Mesothelial cell of epicardium (in vitro differentiated cells): Measurements from ENCODE around the gene LGALS1. TPM values are rescaled to one million over a fixed set of nuclear protein-coding genes. Genes with fewer than 3 reads are reported as not detected.

Experiments
- DNase-seq, 2 experiments: peaks; one replicate each; pipeline ENCODE4 v3.0.0; 2021; ENCODE audit warnings: low spot score in 2 of 2; ENCODE audit not compliant: unreplicated experiment in 2 of 2
- H3K27ac Mint-ChIP-seq: 2 replicates; pipeline ENCODE4 v1.8.0; 2021; ENCODE audit warnings: mixed read lengths
- H3K27me3 Mint-ChIP-seq: 2 replicates; pipeline ENCODE4 v1.8.0; 2021; ENCODE audit warnings: low read depth, mixed read lengths
- H3K36me3 Mint-ChIP-seq: 2 replicates; pipeline ENCODE4 v1.8.0; 2021; ENCODE audit warnings: mixed read lengths
- H3K4me1 Mint-ChIP-seq: 2 replicates; pipeline ENCODE4 v1.8.0; 2021; ENCODE audit warnings: mixed read lengths
- H3K4me3 Mint-ChIP-seq: 2 replicates; pipeline ENCODE4 v1.8.0; 2021; ENCODE audit warnings: mild to moderate bottlenecking, moderate library complexity, mixed read lengths
- H3K9me3 Mint-ChIP-seq: 2 replicates; pipeline ENCODE4 v1.8.0; 2021; ENCODE audit warnings: mixed read lengths
- total RNA-seq: library from RNA; stranded (reverse); gene quantifications from 3 replicates; pipeline ENCODE4 v1.2.1, GENCODE V29; 2021
- TF ChIP-seq, protein P1 (sequence below): fragments of 200-600 bp; sonication (generic); IDR thresholded peaks from one replicate; pipeline ENCODE4 v1.5.0; 2021; ENCODE audit warnings: antibody characterized with exemption; ENCODE audit not compliant: unreplicated experiment

LGALS1 gene
- total RNA-seq, 1 donor from 2014 or later = 238 TPM

DNA sequence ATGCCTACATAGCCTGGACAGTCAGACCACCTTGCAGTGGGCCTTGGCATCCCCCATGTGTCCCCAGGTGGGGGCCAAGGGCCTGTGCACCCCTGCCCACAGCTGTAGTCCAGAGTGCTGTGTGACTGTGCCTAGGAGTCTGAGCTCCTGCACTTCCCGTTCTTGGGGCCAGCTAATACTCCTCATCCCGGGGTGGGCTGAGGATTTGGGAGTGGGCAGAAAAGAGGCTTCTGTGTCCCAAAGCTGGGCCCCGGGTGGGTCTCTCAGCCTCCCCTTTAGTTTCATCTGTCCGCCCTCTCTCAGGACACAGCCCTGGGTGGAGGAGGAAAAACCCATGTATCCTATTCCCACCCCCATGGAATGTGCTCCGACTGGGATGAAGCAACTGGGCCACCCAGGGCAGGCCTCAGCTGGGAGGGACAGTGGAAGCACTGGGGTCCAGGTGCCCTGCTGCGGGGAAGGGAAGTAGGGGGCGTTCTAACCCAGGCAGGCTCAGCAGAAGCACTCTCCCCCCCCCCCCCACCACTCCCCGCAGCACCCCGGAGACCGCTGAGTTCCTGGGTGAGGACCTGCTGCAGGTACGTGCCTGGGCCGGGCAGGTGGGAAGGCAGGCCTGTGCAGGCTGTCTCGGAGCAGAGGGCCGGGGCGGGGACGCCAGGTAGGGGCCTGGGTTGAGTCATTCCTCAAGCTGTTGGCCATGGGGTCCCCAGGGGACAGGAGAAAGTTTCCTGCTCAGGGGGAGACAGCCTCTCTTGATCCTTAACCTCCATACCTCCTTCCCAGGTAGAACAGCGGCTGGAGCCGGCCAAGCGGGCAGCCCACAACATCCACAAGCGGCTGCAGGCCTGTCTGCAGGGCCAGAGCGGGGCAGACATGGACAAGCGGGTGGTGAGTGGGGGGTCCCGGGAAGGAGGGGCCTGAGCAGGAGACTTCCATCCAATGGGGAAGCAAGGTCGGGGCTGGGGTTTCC lies 34.6 kb upstream of the LGALS1 start:
- DNase-seq = no peak
- H3K27me3 Mint-ChIP-seq = no peaks in the 10 kb centered on the region
- H3K36me3 Mint-ChIP-seq = peaks cover 5% of the 10 kb centered on the region
- H3K4me1 Mint-ChIP-seq = peaks cover 19% of the 10 kb centered on the region
- H3K9me3 Mint-ChIP-seq = no peaks in the 10 kb centered on the region
- no peak overlapping the region for H3K27ac Mint-ChIP-seq
- peak overlapping the region; percentile 87 for H3K4me3 Mint-ChIP-seq
- TF ChIP-seq, protein P1, sequence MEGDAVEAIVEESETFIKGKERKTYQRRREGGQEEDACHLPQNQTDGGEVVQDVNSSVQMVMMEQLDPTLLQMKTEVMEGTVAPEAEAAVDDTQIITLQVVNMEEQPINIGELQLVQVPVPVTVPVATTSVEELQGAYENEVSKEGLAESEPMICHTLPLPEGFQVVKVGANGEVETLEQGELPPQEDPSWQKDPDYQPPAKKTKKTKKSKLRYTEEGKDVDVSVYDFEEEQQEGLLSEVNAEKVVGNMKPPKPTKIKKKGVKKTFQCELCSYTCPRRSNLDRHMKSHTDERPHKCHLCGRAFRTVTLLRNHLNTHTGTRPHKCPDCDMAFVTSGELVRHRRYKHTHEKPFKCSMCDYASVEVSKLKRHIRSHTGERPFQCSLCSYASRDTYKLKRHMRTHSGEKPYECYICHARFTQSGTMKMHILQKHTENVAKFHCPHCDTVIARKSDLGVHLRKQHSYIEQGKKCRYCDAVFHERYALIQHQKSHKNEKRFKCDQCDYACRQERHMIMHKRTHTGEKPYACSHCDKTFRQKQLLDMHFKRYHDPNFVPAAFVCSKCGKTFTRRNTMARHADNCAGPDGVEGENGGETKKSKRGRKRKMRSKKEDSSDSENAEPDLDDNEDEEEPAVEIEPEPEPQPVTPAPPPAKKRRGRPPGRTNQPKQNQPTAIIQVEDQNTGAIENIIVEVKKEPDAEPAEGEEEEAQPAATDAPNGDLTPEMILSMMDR = no peak

DNA sequence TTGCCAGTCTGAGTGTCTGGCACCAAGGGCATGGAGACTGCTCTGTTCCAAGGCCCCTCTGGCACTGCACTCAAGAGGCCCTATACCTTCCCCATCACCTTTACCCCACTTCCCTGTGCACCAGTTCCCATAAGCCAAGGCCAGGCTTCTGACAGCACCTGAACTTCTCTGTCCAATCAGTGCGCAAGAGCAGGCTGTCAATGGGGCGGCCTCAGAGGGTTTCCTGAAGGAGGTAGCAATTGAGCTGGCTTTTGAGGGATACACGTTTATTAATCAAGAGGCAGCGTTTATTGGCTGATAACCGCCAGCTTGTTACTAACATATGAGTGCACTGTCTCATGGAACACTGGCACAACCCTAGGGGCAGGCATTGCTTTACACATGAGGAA lies 33.9 kb upstream of the LGALS1 start:
- Mint-ChIP-seq H3K9me3 (no peaks in the 10 kb centered on the region), H3K36me3 (peaks cover 5% of the 10 kb centered on the region), H3K27me3 (no peaks in the 10 kb centered on the region), H3K4me1 (peaks cover 19% of the 10 kb centered on the region), H3K4me3 (peak overlapping the region; percentile 34), H3K27ac (no peak overlapping the region)
- TF ChIP-seq, protein P1 = no peak
- no peak for DNase-seq

DNA sequence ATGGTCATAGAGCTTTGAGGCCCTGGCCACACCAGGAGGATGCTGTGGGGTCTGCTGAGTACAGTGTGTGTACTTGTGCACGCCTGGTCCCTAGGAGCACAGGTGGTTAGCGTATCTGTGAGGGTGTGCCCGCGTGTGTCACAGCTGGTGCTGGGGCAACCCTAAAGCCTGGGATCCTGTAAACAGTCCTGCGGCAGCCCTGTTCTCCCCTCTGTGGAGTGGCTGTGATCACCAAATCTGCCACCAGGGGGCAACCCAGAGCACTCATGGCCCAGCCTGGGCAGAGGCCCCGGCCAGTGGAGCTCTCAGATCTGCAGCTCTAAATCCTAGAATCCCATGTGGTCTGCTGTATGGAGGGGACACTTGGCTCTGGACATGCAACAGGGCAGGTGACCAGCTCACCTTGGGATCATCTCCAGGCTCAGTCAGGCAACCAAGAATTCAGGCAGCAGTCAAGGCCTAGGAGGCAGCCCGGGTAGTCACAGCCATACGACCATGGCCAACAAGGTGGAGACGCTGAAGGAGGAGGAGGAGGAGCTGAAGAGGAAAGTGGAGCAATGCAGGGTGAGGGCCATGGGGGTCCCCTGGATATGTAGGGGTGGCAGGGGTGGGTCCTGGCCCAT lies 32.1 kb upstream of the LGALS1 start:
- Mint-ChIP-seq H3K27ac (peak overlapping the region; percentile 59), H3K4me1 (peaks cover 17% of the 10 kb centered on the region), H3K4me3 (no peak overlapping the region), H3K9me3 (no peaks in the 10 kb centered on the region), H3K36me3 (peaks cover 10% of the 10 kb centered on the region), H3K27me3 (no peaks in the 10 kb centered on the region)
- TF ChIP-seq, protein P1 = peak; percentile 93
- peak; percentile 69 to 95 for DNase-seq

DNA sequence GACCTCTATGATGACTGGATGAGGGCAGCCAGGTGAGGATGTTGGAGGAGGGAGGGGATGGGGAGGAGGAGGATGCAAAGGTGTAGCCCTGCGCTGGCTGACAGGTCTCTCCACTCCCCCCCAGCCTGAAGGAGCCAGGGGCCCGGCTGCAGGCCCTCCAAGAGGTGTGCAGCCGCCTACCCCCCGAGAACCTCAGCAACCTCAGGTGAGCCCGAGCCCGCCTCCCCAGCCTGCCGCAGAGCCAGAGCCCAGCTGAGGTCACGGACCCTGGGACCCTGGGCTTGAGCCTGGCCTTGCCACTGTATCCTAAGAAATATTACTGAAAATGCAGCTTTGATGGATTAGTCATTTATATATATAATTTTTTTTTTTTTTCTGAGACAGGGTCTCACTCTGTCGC lies 28.1 kb upstream of the LGALS1 start:
- DNase-seq = no peak
- H3K27me3 Mint-ChIP-seq = no peaks in the 10 kb centered on the region
- TF ChIP-seq, protein P1 = no peak
- no peak overlapping the region for H3K27ac Mint-ChIP-seq
- no peaks in the 10 kb centered on the region for H3K9me3 Mint-ChIP-seq
- no peak overlapping the region for H3K4me3 Mint-ChIP-seq
- peaks cover 5% of the 10 kb centered on the region for H3K4me1 Mint-ChIP-seq
- peaks cover 24% of the 10 kb centered on the region for H3K36me3 Mint-ChIP-seq

DNA sequence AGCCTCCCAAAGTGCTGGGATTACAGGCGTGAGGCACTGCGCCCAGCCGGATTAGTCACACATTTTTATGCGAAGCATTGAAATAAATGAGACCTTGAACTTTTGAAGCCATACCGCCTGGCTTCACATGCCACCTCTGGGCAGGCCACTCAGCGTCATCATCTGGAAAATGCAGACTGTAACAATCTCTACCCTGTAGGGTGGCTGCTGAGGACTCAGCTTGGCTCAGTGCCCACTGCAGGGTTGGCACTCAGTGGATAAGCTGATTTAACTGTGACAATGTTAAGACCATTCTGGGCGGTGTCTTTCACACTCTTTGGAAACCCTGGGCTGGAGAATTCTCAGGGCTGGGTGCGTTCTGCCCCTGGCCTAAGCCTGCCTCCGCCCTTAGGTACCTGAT lies 27.5 kb upstream of the LGALS1 start:
- no peaks in the 10 kb centered on the region for H3K9me3 Mint-ChIP-seq
- peaks cover 5% of the 10 kb centered on the region for H3K4me1 Mint-ChIP-seq
- H3K4me3 Mint-ChIP-seq = no peak overlapping the region
- H3K27ac Mint-ChIP-seq = no peak overlapping the region
- TF ChIP-seq, protein P1 = no peak
- peaks cover 27% of the 10 kb centered on the region for H3K36me3 Mint-ChIP-seq
- DNase-seq = no peak
- H3K27me3 Mint-ChIP-seq = no peaks in the 10 kb centered on the region
